Stimulated activated CD8-positive, alpha-beta memory T cell treated with anti-CD3 and anti-CD28 coated beads, Interleukin-12 subunit alpha, Interleukin-12 subunit beta, amount 100 ng/mL, for 4 hours (primary cell): Measurements from ENCODE around the gene SRD5A1.

ENCODE experiments used
- DNase-seq: peaks from one replicate; pipeline ENCODE4 v3.0.0-alpha.2; 2020; ENCODE audit warnings: low read depth

The SRD5A1 gene

GRCh38 chr5:6632888-6633468 is at the start of gene SRD5A1, which contains the start of gene NSUN2:
SRD5A1 (plus strand) TSS chr5:6633440; CDS start chr5:6633577, 137 bp downstream.
NSUN2 (minus strand) TSS chr5:6633044; CDS start chr5:6632979, 65 bp downstream.
- DNase-seq, result peak; percentile 91

GRCh38 chr5:6584101-6584645 is 49.1 kb upstream of the SRD5A1 start:
- DNase-seq, result no peak

- no peak for DNase-seq
These were observed 48.5 kb upstream of the SRD5A1 start for GRCh38 chr5:6584727-6585126.

GRCh38 chr5:6585168-6585567 is 48.1 kb upstream of the SRD5A1 start:
- no peak for DNase-seq

- no peak for DNase-seq
These were observed 47.1 kb upstream of the SRD5A1 start for GRCh38 chr5:6585939-6586646.

- DNase-seq, result no peak
These were observed 46.6 kb upstream of the SRD5A1 start for GRCh38 chr5:6586647-6587042.

GRCh38 chr5:6587171-6587570 is 46.1 kb upstream of the SRD5A1 start:
- no peak for DNase-seq

- no peak for DNase-seq
These were observed 42.7 kb upstream of the SRD5A1 start for GRCh38 chr5:6590581-6590980.

GRCh38 chr5:6591671-6592288 is 41.5 kb upstream of the SRD5A1 start:
- DNase-seq, result no peak

- DNase-seq, result no peak
These were observed 40.6 kb upstream of the SRD5A1 start for GRCh38 chr5:6592601-6593000.

GRCh38 chr5:6593148-6594016 is 39.9 kb upstream of the SRD5A1 start:
- DNase-seq, result no peak

- DNase-seq, result no peak
These were observed 39.2 kb upstream of the SRD5A1 start for GRCh38 chr5:6594066-6594465.

- DNase-seq, result no peak
These were observed 37.8 kb upstream of the SRD5A1 start for GRCh38 chr5:6595405-6595804.

- DNase-seq, result no peak
These were observed 36.9 kb upstream of the SRD5A1 start for GRCh38 chr5:6596388-6596787.

GRCh38 chr5:6597557-6597956 is 35.7 kb upstream of the SRD5A1 start:
- DNase-seq, result no peak

GRCh38 chr5:6598351-6598900 is 34.8 kb upstream of the SRD5A1 start:
- no peak for DNase-seq

- DNase-seq, result no peak
These were observed 33.5 kb upstream of the SRD5A1 start for GRCh38 chr5:6599739-6600138.

- no peak for DNase-seq
These were observed 32.0 kb upstream of the SRD5A1 start for GRCh38 chr5:6601271-6601670.

GRCh38 chr5:6601816-6602215 is 31.4 kb upstream of the SRD5A1 start:
- no peak for DNase-seq

GRCh38 chr5:6602441-6602840 is 30.8 kb upstream of the SRD5A1 start:
- DNase-seq, result no peak

GRCh38 chr5:6603643-6604042 is 29.6 kb upstream of the SRD5A1 start:
- DNase-seq, result no peak

GRCh38 chr5:6604341-6604740 is 28.9 kb upstream of the SRD5A1 start:
- DNase-seq, result no peak
